HepG2 (cell line): ENCODE data around the gene LSS. TPM values are rescaled to one million over a fixed set of nuclear protein-coding genes. Genes with fewer than 3 reads are reported as not detected.

Source experiments
- ATAC-seq: fragments of 200-7000 bp; cut with Tn5 transposase; 3 replicates; pipeline ENCODE4 v1.9.1; 2020; ENCODE audit warnings: mild to moderate bottlenecking, moderate library complexity
- BruUV-seq: library from RNA; stranded (reverse); fragments of 400-500 nt; replicated peaks from 2 replicates; lab custom pipeline; 2021; lab: Mats Ljungman, UMichigan
- CTCF ChIA-PET: fragments of 300-600 bp; formaldehyde crosslinking; extraction: SDS; loops from one replicate; lab custom pipeline; 2021; ENCODE audit warnings: low total read pairs, inconsistent platforms, low intra/inter-chr PET ratio; lab: Yijun Ruan, JAX
- POLR2A ChIA-PET: fragments of 350-600 bp; sonication (Branson Sonifier 250); formaldehyde crosslinking; loops from one replicate; lab custom pipeline; 2020; ENCODE audit warnings: antibody characterized with exemption, inconsistent platforms; lab: Yijun Ruan, JAX
- DNase-seq: peaks from one replicate; pipeline ENCODE4 v3.0.0-alpha.2; 2015; ENCODE audit warnings: low spot score
- FAIRE-seq: peaks from 3 replicates; lab custom pipeline; 2011; peaks lifted over from hg19 to GRCh38; lab: Jason Lieb, UNC
- H2AFZ ChIP-seq: one replicate; pipeline ENCODE4 v1.6.1; 2011; ENCODE audit warnings: low read length, inconsistent platforms
- H3K27ac ChIP-seq: fragments of 300-600 bp; 3 replicates; pipeline ENCODE4 v1.8.0; 2011; ENCODE audit warnings: mixed run types, mild to moderate bottlenecking, mixed read lengths, low read length, inconsistent platforms; ENCODE audit not compliant: insufficient read depth; ENCODE audit errors: extremely low read length
- H3K27me3 ChIP-seq, 2 experiments: fragments of 200-600 bp in 1 of 2; 2 replicates in 1 of 2; 3 replicates in 1 of 2; pipeline versions ENCODE4 v1.6.0 to v1.8.0; 2011; ENCODE audit warnings: low read length in 2 of 2, mild to moderate bottlenecking in 2 of 2, moderate library complexity in 2 of 2, inconsistent platforms in 1 of 2; ENCODE audit not compliant: insufficient read depth in 2 of 2, control insufficient read depth in 1 of 2
- H3K36me3 ChIP-seq, 2 experiments: fragments of 200-600 bp in 1 of 2; replicated peaks in 1 of 2; 2 replicates in 1 of 2; 3 replicates in 1 of 2; pipeline versions ENCODE4 v1.5.1 to v1.8.0; 2011; ENCODE audit warnings: low read length in 2 of 2, inconsistent platforms in 1 of 2; ENCODE audit not compliant: insufficient read depth in 2 of 2, control insufficient read depth in 1 of 2
- H3K4me1 ChIP-seq: 2 replicates; pipeline ENCODE4 v1.5.1; 2012; ENCODE audit warnings: low read length, inconsistent platforms; ENCODE audit not compliant: insufficient read depth
- H3K4me2 ChIP-seq: 2 replicates; pipeline ENCODE4 v1.6.0; 2011; ENCODE audit warnings: low read depth, low read length, inconsistent platforms
- H3K4me3 ChIP-seq, 3 experiments: fragments of 200-600 bp in 1 of 3; sonication (generic), shearing (Covaris generic) in 1 of 3; replicated peaks in 1 of 3; 2 replicates each; pipeline ENCODE4 v1.5.1; 2011 to 2016; ENCODE audit warnings: low read length in 3 of 3, inconsistent platforms in 2 of 3, low read depth in 2 of 3, mild to moderate bottlenecking in 2 of 3, control low read depth in 1 of 3, mixed read lengths in 1 of 3; ENCODE audit not compliant: insufficient read depth in 1 of 3
- H3K79me2 ChIP-seq: one replicate; pipeline ENCODE4 v1.6.1; 2011; ENCODE audit warnings: low read length, inconsistent platforms; ENCODE audit not compliant: insufficient read depth
- H3K9ac ChIP-seq: 2 replicates; pipeline ENCODE4 v1.6.0; 2011; ENCODE audit warnings: mild to moderate bottlenecking, low read depth, low read length, inconsistent platforms; ENCODE audit not compliant: insufficient read depth
- H3K9me3 ChIP-seq: 2 replicates; pipeline ENCODE4 v1.5.1; 2012; ENCODE audit warnings: mild to moderate bottlenecking, low read length
- H4K20me1 ChIP-seq: 2 replicates; pipeline ENCODE4 v1.6.0; 2011; ENCODE audit warnings: inconsistent platforms, mild to moderate bottlenecking, low read length, moderate library complexity; ENCODE audit not compliant: insufficient read depth
- BORCS8-MEF2B ChIP-seq: sonication (generic); formaldehyde crosslinking; IDR thresholded peaks from 2 replicates; pipeline ENCODE4 v1.8.0; 2022; ENCODE audit warnings: mild to moderate bottlenecking, missing genetic modification reagents
- CHD2 ChIP-seq: IDR thresholded peaks from 2 replicates; pipeline ENCODE4 v1.6.1; 2011; ENCODE audit warnings: low read depth, low read length, improper control_type of control experiment
- CREM ChIP-seq, 2 experiments: sonication (generic) in 1 of 2; formaldehyde crosslinking in 1 of 2; IDR thresholded peaks; 2 replicates each; pipeline versions ENCODE4 v1.4.0 to v1.6.1; 2016 to 2020; ENCODE audit warnings: antibody characterized with exemption in 1 of 2, mild to moderate bottlenecking in 1 of 2, missing genetic modification reagents in 1 of 2
- HMGA1 ChIP-seq: sonication (generic); formaldehyde crosslinking; conservative IDR thresholded peaks from 2 replicates; pipeline ENCODE4 v1.4.0; 2020; ENCODE audit warnings: missing genetic modification reagents
- HNRNPL ChIP-seq: fragments of 200-400 bp; formaldehyde crosslinking; IDR thresholded peaks from 2 replicates; pipeline ENCODE4 v1.6.1; 2017; ENCODE audit warnings: mild to moderate bottlenecking, low read depth, low read length
- HOXA3 ChIP-seq: sonication (generic); formaldehyde crosslinking; IDR thresholded peaks from 2 replicates; pipeline ENCODE4 v1.5.0; 2020; ENCODE audit warnings: missing genetic modification reagents
- PRDM10 ChIP-seq: sonication (generic); formaldehyde crosslinking; IDR thresholded peaks from 2 replicates; pipeline ENCODE4 v1.4.0; 2020; ENCODE audit warnings: low read depth, missing genetic modification reagents
- RFX1 ChIP-seq: fragments of 450-650 bp; IDR thresholded peaks from 2 replicates; pipeline ENCODE4 v1.6.1; 2017
- SP1 ChIP-seq, 2 experiments: fragments of 450-650 bp in 1 of 2; sonication (generic) in 1 of 2; formaldehyde crosslinking in 1 of 2; IDR thresholded peaks; 2 replicates each; pipeline versions ENCODE4 v1.4.0 to v1.6.1; 2016 to 2020; ENCODE audit warnings: missing genetic modification reagents in 1 of 2
- SP2 ChIP-seq: sonication (generic); formaldehyde crosslinking; IDR thresholded peaks from 2 replicates; pipeline ENCODE4 v1.5.1; 2020; ENCODE audit warnings: mild to moderate bottlenecking, missing genetic modification reagents
- SP4 ChIP-seq: sonication (generic); formaldehyde crosslinking; IDR thresholded peaks from 2 replicates; pipeline ENCODE4 v1.8.1; 2023; ENCODE audit warnings: mild to moderate bottlenecking, missing genetic modification reagents
- ZBTB8A ChIP-seq: sonication (generic); formaldehyde crosslinking; IDR thresholded peaks from 2 replicates; pipeline ENCODE4 v1.4.0; 2020; ENCODE audit warnings: mild to moderate bottlenecking, low read depth, missing genetic modification reagents, borderline replicate concordance
- ZFP36 ChIP-seq: fragments of 150-350 bp; IDR thresholded peaks from 2 replicates; pipeline ENCODE4 v1.6.1; 2018; ENCODE audit warnings: borderline replicate concordance, low read length, low read depth; ENCODE audit not compliant: partially characterized antibody
- ZFY ChIP-seq: sonication (generic); formaldehyde crosslinking; IDR thresholded peaks from 2 replicates; pipeline ENCODE4 v1.4.0; 2020; ENCODE audit warnings: missing genetic modification reagents
- ZNF33A ChIP-seq: sonication (generic); formaldehyde crosslinking; IDR thresholded peaks from 2 replicates; pipeline ENCODE4 v1.5.1; 2020; ENCODE audit warnings: missing genetic modification reagents, mild to moderate bottlenecking, moderate library complexity, borderline replicate concordance
- ZNF350 ChIP-seq: sonication (generic); formaldehyde crosslinking; IDR thresholded peaks from 2 replicates; pipeline ENCODE4 v1.4.0; 2020; ENCODE audit warnings: mild to moderate bottlenecking, low read depth, missing genetic modification reagents, borderline replicate concordance
- WGBS: methylation state at CpG from one replicate; pipeline ENCODE4 v1.1.6; 2017; ENCODE audit warnings: low lambda C conversion rate; 5-methylcytosine and 5-hydroxymethylcytosine counted together
- in situ Hi-C: cut with HindIII; loops from 2 replicates; pipeline ENCODE4 v1.10.0; 2017; ENCODE audit warnings: low pct_unique_long_range_greater_than_20kb; ENCODE audit not compliant: extremely low pct_ligation_motif_present
- intact Hi-C: fragments of 100-400 bp; cut with micrococcal nuclease; formaldehyde crosslinking; loops from one replicate; pipeline ENCODE4 v1.10.0; 2022; ENCODE audit not compliant: unreplicated experiment
- polyA plus RNA-seq, 8 experiments: library from polyadenylated mRNA; depleted of rRNA in 3 of 8; stranded (reverse) in 7 of 8; unstranded in 1 of 8; fragments of >200 nt; fragmentation: Illumina TruSeq in 4 of 8; extraction: Trizol in 4 of 8; gene quantifications; 2 replicates each; pipeline versions ENCODE4 v1.2.1 to v1.2.3, GENCODE V29; 2011 to 2016; ENCODE audit warnings: low read depth in 4 of 8, missing spikeins in 1 of 8, mixed read lengths in 1 of 8; ENCODE audit not compliant: insufficient read depth in 1 of 8
- total RNA-seq, 5 experiments: library from RNA; depleted of rRNA; stranded (reverse); fragments of >200 nt; fragmentation: Illumina TruSeq; extraction: Trizol; gene quantifications; 2 replicates each; pipeline ENCODE4 v1.2.3, GENCODE V29; 2016; ENCODE audit warnings: low read depth in 1 of 5
- TF ChIP-seq, protein P1 (sequence below): sonication (generic); formaldehyde crosslinking; conservative IDR thresholded peaks from 2 replicates; pipeline ENCODE4 v1.4.0; 2020; ENCODE audit warnings: missing genetic modification reagents

LSS gene
- total and polyA plus RNA-seq, 2 of the 13 experiments (the other 11 are each of a cell fraction or from before 2014, with no cell fraction given), result 72.6 to 113 TPM

DNA sequence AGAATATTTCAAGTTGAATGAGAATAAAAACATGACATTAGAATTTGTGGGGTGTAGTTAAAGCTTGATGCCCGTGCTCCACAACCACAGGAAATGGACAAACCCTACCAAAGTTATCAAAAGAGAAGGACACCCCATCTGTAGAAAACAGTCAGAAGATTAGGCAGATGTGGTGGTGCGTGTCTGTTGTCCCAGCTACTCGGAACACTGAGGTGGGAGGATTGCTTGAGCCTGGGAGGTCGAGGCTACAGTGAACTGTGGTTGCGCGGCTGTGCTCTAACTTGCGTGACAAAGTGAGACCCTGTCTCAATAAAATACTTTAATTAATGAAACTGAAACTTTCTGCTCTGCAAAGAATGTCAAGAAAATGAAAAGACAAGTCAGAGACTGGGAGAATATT lies 42.9 kb downstream of the LSS start (continued):
- no peak for TF ChIP-seq PRDM10
- no peak for TF ChIP-seq ZNF33A (CRISPR knock-in tag)
- TF ChIP-seq, all 625 proteins: peak for 0

DNA sequence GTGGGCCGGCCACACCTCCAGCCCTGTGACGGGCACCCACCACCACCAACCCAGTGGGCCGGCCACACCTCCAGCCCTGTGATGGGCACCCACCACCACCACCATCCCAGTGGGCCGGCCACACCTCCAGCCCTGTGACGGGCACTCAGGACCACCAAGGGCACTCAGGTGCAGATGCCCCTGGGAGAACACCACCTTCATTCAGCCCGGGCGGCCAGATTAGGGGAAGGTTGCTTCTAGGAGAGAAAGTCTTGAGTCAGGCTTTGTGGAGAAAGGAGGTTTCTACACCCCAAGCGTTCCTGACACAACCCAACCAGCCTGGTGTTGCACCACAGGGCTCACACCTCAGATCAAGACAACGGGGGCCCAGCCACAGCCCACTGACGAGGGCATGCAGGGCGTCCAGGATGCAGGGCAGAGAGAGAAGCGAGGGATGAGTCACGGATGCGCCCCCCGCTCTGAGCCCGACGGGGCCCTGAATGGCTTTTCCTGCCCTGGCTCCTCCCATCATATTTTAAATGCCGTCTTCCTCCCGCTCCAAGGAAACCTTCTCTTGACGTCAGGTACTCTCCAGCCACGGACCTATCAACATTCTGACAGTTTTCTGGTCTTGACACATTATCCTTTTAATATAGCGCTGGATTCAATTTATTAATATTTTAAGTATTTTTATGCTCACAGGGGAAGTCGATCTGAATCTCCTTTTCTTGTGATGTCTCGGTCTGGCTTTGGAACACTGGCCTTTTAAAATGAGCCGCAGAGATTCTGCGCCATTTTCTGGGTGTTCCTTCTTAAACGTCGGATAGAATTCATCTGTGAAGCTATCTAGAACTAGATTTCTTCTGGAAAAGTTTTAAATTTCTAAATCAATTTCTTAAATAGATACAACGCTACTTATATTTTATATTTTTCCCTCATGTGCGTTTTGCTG lies 43.7 kb downstream of the LSS start:
- intact Hi-C loops, result no loop called here
- no peak overlapping the region for H3K27ac ChIP-seq
- FAIRE-seq (no peak), ATAC-seq (peak; percentile 57), DNase-seq (peak; percentile 51)
- H3K4me1 ChIP-seq, result peaks cover 31% of the 10 kb centered on the region
- H2AFZ ChIP-seq, result no peak overlapping the region
- POLR2A ChIA-PET, result no interaction called here
- 62% methylated on average over 26 of the region's 30 CpGs for WGBS
- H3K9ac ChIP-seq, result peak overlapping the region; percentile 42; the same call in 1 of the 2 replicates
- H4K20me1 ChIP-seq, result 0 out of 2 replicates have a peak, but pooled peaks cover 2% of the 10 kb centered on the region
- no peaks in the 10 kb centered on the region for H3K79me2 ChIP-seq
- no peaks in the 10 kb centered on the region for H3K9me3 ChIP-seq
- H3K4me2 ChIP-seq, result peak overlapping the region; percentile 62
- peak overlapping the region; percentile 45 to 70 (median 53) for H3K4me3 ChIP-seq
- H3K27me3 ChIP-seq, result no peaks in the 10 kb centered on the region
- BruUV-seq, result no TSS peak
- in situ Hi-C loops, result no loop called here
- 0 out of 5 replicates have a peak, but pooled peaks cover 0 to 4% of the 10 kb centered on the region in 2 experiments for H3K36me3 ChIP-seq
- CTCF ChIA-PET, result no interaction called here
- peak; percentile 36; the same call in 1 of the 2 replicates for TF ChIP-seq CREM (IDR thresholded peaks at IDR 0.05)
- TF ChIP-seq CREM (CRISPR knock-in tag; IDR thresholded peaks at IDR 0.05), result no peak
- peak; percentile 92 for TF ChIP-seq SP4
- TF ChIP-seq, protein P1, sequence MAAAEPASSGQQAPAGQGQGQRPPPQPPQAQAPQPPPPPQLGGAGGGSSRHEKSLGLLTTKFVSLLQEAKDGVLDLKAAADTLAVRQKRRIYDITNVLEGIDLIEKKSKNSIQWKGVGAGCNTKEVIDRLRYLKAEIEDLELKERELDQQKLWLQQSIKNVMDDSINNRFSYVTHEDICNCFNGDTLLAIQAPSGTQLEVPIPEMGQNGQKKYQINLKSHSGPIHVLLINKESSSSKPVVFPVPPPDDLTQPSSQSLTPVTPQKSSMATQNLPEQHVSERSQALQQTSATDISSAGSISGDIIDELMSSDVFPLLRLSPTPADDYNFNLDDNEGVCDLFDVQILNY (CRISPR knock-in tag), result no peak
- peak; percentile 93 for TF ChIP-seq SP2
- 0 out of 2 replicates have a peak, but pooled peaks have one; percentile 37 for TF ChIP-seq ZNF350 (CRISPR knock-in tag)
- TF ChIP-seq BORCS8-MEF2B (CRISPR knock-in tag), result peak; percentile 54; the same call in 1 of the 2 replicates
- TF ChIP-seq HOXA3 (CRISPR knock-in tag), result peak; percentile 32; the same call in 1 of the 2 replicates
- TF ChIP-seq ZFY (CRISPR knock-in tag), result peak; percentile 10; the same call in 1 of the 2 replicates
- TF ChIP-seq SP1 (IDR thresholded peaks at IDR 0.05), result no peak
- peak; percentile 68 for TF ChIP-seq SP1 (CRISPR knock-in tag; IDR thresholded peaks at IDR 0.05)
- TF ChIP-seq ZFP36, result no peak
- TF ChIP-seq HMGA1 (CRISPR knock-in tag), result no peak
- TF ChIP-seq RFX1, result no peak
- no peak for TF ChIP-seq ZBTB8A
- TF ChIP-seq CHD2, result peak; percentile 65
- TF ChIP-seq HNRNPL, result peak; percentile 49; the same call in 1 of the 2 replicates
